ENCODE measurements around the gene FAM210B.

FAM210B gene

GRCh38 chr20:56360133-56360907, 1.5 kb downstream of the FAM210B start:
- TF ChIP-seq, protein P1, sequence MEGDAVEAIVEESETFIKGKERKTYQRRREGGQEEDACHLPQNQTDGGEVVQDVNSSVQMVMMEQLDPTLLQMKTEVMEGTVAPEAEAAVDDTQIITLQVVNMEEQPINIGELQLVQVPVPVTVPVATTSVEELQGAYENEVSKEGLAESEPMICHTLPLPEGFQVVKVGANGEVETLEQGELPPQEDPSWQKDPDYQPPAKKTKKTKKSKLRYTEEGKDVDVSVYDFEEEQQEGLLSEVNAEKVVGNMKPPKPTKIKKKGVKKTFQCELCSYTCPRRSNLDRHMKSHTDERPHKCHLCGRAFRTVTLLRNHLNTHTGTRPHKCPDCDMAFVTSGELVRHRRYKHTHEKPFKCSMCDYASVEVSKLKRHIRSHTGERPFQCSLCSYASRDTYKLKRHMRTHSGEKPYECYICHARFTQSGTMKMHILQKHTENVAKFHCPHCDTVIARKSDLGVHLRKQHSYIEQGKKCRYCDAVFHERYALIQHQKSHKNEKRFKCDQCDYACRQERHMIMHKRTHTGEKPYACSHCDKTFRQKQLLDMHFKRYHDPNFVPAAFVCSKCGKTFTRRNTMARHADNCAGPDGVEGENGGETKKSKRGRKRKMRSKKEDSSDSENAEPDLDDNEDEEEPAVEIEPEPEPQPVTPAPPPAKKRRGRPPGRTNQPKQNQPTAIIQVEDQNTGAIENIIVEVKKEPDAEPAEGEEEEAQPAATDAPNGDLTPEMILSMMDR (conservative IDR thresholded peaks at IDR 0.05; ENCODE audit: control insufficient read depth, insufficient read depth, low read depth, low read length): no peak
- DNase-seq (ENCODE audit: low read depth): peak; percentile 20
- peak overlapping the region; percentile 77 for H3K4me3 ChIP-seq (ENCODE audit: control insufficient read depth, low read depth, low read length)

DNA sequence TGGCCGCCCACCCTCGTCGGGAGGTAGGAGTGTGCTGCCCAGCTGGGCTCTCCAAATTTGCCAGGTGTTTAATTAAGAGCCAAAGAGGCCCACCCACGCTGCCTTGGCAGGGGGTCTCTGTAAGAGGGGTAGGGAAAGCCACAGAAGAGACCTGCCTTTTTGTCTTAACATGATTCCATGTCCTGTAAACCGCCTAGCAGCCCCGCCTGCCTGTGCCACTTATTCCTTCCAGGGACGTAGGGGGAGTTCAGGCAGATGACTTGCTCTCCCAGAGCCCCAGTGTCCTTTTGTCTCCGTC, 2.1 kb downstream of the FAM210B start:
- H3K4me3 ChIP-seq (ENCODE audit: control insufficient read depth, low read depth, low read length): no peak overlapping the region
- TF ChIP-seq, protein P1 (conservative IDR thresholded peaks at IDR 0.05; ENCODE audit: control insufficient read depth, insufficient read depth, low read depth, low read length): no peak
- DNase-seq (ENCODE audit: low read depth): no peak

GRCh38 chr20:56361900-56362299, 3.1 kb downstream of the FAM210B start:
- TF ChIP-seq, protein P1 (conservative IDR thresholded peaks at IDR 0.05; ENCODE audit: control insufficient read depth, insufficient read depth, low read depth, low read length): no peak
- H3K4me3 ChIP-seq (ENCODE audit: control insufficient read depth, low read depth, low read length): no peak overlapping the region
- DNase-seq (ENCODE audit: low read depth): no peak

DNA sequence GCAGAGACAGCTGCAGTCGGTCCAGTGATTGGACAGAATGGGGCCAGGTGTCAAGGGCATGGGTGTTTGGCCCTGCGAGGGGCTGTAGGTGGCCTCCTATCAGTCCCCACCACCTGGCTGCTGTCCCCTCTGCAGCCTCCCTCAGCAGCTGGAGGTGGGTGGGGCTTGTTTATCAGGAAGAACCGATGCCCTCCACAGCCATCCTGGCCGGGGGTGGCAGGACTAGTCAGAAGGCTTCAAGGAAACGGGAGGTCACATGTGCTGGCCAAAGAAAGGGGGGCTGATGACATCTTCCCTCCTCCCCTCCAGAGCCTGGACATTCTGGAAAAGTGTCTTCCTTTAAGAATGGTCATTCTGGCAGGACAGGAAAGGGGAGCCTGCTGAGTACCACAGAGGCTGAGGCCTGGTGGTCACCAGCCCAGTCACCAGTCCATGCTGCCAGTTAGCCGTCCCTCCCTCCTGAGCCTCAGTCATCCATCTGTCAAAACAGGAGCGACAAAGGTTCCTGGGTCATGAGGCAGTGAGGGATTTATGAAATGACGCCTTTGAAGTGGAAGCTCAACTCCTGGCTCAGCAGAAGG, 4.1 kb downstream of the FAM210B start:
- H3K4me3 ChIP-seq (ENCODE audit: control insufficient read depth, low read depth, low read length): no peak overlapping the region
- DNase-seq (ENCODE audit: low read depth): peak; percentile 36
- TF ChIP-seq, protein P1 (conservative IDR thresholded peaks at IDR 0.05; ENCODE audit: control insufficient read depth, insufficient read depth, low read depth, low read length): no peak

DNA sequence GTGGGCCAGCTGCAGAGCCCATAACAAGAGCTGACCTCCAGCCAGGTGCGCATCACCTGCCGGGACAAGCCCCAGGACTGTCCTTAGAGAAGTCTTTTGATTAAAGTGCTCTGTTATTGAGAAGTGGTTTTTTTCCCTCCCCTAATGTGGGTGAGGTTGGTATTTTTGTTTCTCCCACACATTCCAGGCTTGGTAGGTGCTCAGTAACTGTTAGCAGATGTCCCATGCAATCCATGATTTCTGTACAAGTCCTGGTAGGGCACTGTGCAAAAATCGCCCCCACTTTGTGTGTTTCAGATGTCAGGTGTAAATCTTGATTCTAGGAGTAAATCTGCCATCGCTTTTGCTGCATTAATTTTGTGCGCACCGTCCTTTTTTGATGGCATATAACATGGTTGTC, 4.7 kb downstream of the FAM210B start:
- TF ChIP-seq, protein P1 (conservative IDR thresholded peaks at IDR 0.05; ENCODE audit: control insufficient read depth, insufficient read depth, low read depth, low read length): no peak
- H3K4me3 ChIP-seq (ENCODE audit: control insufficient read depth, low read depth, low read length): no peak overlapping the region
- no peak for DNase-seq (ENCODE audit: low read depth)

DNA sequence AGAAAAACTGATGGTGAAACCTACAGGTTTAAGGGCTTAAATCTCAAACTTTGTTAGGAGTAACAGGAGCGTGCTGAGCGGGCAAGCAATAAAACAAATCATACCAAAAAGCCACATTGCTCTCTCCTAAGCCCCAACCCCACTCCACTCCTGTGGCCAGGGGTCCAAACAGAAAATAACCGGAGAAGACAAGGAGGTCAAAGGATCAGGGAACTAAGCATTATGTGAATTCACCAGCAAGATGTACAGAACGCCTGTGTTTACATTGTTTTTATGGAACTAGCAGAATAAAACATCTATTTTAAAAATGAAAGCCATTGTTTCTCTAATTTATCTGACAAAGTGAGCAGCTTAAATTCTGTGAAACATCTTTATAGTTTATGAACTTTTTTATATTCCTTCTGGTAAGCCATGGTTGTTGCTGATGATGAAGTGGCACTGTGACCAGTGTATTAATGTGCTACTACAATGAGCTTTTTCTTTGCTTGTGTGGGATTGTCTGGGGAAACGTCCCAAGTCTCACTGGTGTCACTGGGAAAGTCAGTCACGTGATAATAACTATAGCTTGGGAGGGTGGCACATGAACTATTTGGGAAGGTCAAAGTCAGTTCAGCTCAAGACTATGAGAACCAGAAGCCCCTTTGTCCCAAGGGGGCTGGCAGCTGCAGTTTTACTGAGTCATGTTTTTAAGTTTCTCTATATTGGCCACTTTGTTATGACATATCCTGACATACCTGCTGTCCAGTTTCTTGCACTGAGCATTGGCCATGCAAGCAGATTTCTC, 9.8 kb downstream of the FAM210B start:
- DNase-seq (ENCODE audit: low read depth): no peak
- no peak overlapping the region for H3K4me3 ChIP-seq (ENCODE audit: control insufficient read depth, low read depth, low read length)

More for the DNA sequence above, 9.8 kb downstream of the FAM210B start:
- TF ChIP-seq, protein P1 (conservative IDR thresholded peaks at IDR 0.05; ENCODE audit: control insufficient read depth, insufficient read depth, low read depth, low read length): no peak
